OCI-LY7 (cell line): ENCODE measurements around the gene CCDC30.

Experiments used
- CTCF ChIP-seq: fragments of 200-600 bp; sonication (generic); conservative IDR thresholded peaks from 2 replicates; pipeline ENCODE4 v1.5.1; 2014; ENCODE audit warnings: mild to moderate bottlenecking, antibody characterized with exemption, low read length, moderate library complexity, mixed read lengths
- EZH2phosphoT487 ChIP-seq: fragments of 200-600 bp; sonication (generic); IDR thresholded peaks from 2 replicates; pipeline ENCODE4 v1.6.1; 2018; ENCODE audit warnings: low read depth, borderline replicate concordance, mild to moderate bottlenecking, mixed run types, antibody characterized with exemption, low read length, moderate library complexity, mixed read lengths

- no peak for TF ChIP-seq CTCF
- no peak for TF ChIP-seq EZH2phosphoT487
Measured at GRCh38 chr1:42423681-42424080, 39.4 kb upstream of the CCDC30 start.
